ENCODE measurements around the gene BABAM2.
"Not testable (repeated sequence)": the region's sequence is repeated elsewhere in the genome, so short reads cannot be mapped to it uniquely, and the experiment has no call there.

GRCh38 chr2:27968045-27968444 lies 77.5 kb downstream of the BABAM2 start:
- TF ChIP-seq EZH2 (IDR thresholded peaks at IDR 0.05; ENCODE audit: insufficient read depth, poor library complexity, severe bottlenecking); EZH2phosphoT487 (IDR thresholded peaks at IDR 0.05; ENCODE audit: insufficient read depth, low read depth): not testable (repeated sequence)
